Liver (tissue), 3 donors: Measurements from ENCODE around the gene CES4A.

Source experiments
- GABPA ChIP-seq, 2 donors: IDR thresholded peaks in 1 of 2; conservative IDR thresholded peaks in 1 of 2; 2 replicates each; pipeline ENCODE4 v1.6.1; 2016; ENCODE audit warnings: antibody characterized with exemption in 2 of 2, mild to moderate bottlenecking in 1 of 2, moderate library complexity in 1 of 2
- REST ChIP-seq: IDR thresholded peaks from 2 replicates; pipeline ENCODE4 v1.6.1; 2016; ENCODE audit warnings: antibody characterized with exemption, mild to moderate bottlenecking
- TAF1 ChIP-seq: conservative IDR thresholded peaks from 2 replicates; pipeline ENCODE4 v1.6.1; 2016; ENCODE audit warnings: antibody characterized with exemption, mild to moderate bottlenecking
- TF ChIP-seq, protein P1 (sequence below): fragments of 150-350 bp; IDR thresholded peaks from 2 replicates; pipeline ENCODE4 v1.5.1; 2017; ENCODE audit warnings: improper control_type of control experiment, low read depth, low read length; ENCODE audit not compliant: missing input control
- donor health status: healthy.
- donor health status: healthy.

DNA sequence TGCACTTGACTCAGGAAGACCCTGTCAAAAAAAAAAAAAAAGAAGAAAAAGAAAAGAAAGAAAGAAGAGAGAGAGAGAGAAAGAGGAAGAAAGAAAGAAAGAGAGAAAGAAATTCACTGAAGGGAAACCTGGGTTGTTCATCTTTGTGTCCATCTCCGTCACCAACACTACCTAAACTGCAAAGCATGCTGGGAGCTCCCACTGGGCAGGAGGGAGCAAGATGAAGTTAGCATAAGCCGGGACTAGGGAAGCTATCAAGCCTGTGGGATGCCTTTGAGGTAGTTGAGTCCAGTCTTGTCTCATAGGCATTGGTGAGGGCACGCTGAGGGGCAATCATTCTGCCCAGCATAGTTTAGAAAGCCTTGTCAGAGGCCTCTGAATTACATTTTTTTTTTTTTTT is 32.9 kb downstream of the CES4A start:
- TF ChIP-seq REST (no peak), GABPA (IDR thresholded peaks at IDR 0.05 in 1 of 2, conservative IDR thresholded peaks at IDR 0.05 in 1 of 2) (no peak), TAF1 (no peak)
- TF ChIP-seq, protein P1, sequence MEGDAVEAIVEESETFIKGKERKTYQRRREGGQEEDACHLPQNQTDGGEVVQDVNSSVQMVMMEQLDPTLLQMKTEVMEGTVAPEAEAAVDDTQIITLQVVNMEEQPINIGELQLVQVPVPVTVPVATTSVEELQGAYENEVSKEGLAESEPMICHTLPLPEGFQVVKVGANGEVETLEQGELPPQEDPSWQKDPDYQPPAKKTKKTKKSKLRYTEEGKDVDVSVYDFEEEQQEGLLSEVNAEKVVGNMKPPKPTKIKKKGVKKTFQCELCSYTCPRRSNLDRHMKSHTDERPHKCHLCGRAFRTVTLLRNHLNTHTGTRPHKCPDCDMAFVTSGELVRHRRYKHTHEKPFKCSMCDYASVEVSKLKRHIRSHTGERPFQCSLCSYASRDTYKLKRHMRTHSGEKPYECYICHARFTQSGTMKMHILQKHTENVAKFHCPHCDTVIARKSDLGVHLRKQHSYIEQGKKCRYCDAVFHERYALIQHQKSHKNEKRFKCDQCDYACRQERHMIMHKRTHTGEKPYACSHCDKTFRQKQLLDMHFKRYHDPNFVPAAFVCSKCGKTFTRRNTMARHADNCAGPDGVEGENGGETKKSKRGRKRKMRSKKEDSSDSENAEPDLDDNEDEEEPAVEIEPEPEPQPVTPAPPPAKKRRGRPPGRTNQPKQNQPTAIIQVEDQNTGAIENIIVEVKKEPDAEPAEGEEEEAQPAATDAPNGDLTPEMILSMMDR, result no peak
